GM12872 (cell line): ENCODE measurements around the gene RUSC1.

Experiments used
- CTCF ChIP-seq: IDR thresholded peaks from 3 replicates; pipeline ENCODE4 v1.5.1; 2011; ENCODE audit warnings: low read depth, mild to moderate bottlenecking, low read length, moderate library complexity; ENCODE audit not compliant: insufficient read depth

Gene RUSC1

DNA sequence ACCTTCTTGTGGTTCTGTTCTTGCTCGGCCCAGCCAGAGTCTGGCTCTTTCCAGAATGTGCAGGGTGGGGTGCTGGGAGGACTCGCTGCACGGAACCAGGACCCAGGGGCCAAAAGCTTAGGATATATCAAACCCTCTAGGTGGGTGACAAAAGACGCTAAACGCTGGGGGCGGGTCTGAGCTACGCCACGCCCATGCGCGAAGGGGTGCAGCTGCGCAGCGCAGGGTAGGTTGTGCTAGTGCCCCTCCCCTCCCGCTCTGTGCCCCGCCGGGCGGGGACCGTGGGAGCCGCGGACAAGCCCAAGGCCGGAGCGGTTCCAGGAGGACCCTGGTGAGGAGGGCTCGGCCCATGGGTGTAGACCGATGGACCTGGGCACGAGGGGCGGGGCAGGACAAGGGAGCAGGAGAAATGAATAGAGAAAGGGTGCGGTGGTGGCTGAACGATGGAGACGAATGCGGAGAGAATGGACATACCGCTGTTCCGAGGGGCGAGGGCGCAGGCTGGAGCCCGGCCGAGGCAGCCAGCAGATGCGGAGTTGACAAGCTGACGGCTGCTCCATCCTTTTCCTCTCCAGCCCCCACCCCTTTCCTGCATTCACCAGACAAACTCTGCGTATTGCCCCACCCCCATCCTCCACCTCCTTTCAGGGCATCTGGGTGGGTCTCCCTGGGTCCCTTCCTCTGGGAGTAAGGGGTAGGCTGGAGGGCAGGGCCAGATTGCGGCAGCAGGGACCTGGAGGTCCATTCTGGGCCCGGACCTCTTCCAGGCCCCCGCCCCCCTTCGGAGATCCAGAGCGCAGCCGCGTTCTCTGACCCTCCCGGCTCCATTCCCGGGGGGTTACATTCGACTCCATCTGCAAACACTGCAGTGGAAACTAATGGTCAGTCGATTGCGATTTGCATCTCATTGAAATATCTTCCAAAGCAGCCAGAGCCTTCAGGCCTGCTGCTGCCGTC is at the start of gene RUSC1:
TSS of gene RUSC1 (plus strand) at position 234 of the 957 bp plus-strand sequence. CDS start 880 bp downstream, outside the sequence.
- no peak for TF ChIP-seq CTCF

GRCh38 chr1:155272466-155273342 is 48.0 kb upstream of the RUSC1 start:
- no peak for TF ChIP-seq CTCF

- TF ChIP-seq CTCF: no peak
These were observed 47.1 kb upstream of the RUSC1 start, which contains the start of gene CLK2 for GRCh38 chr1:155273343-155274245. TSS of gene CLK2 (minus strand) at chr1:155273504. CDS start at chr1:155270977, 2,527 bp downstream.

DNA sequence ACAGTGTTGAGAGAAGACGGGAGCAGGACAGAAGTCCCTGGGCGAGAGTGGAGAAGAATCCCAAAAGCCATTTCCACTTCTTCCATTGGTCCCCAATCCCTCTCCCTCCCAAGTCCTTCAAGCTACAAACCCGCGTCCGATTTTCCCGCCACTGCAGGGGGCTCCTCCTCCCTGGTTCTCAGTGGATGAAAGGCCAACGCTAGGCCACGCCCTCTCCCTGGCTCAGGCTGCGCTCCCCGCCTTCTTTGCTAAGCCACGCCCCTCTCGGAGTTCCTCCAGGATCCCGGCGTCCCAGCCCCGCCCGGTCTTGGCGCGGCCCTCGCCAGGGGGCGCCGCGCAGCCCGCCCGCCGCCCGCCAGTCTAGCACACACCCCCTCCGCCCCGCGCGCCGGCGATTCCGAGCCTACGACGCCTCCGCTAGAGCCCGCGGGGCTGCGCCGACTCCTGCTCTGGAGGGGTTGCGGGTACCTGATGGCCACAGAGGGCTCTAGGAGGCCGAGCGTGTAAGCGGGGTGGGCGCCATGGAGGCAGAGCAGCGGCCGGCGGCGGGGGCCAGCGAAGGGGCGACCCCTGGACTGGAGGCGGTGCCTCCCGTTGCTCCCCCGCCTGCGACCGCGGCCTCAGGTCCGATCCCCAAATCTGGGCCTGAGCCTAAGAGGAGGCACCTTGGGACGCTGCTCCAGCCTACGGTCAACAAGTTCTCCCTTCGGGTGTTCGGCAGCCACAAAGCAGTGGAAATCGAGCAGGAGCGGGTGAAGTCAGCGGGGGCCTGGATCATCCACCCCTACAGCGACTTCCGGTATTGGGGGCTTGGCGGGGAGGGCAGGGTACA is 43.4 kb upstream of the RUSC1 start, which contains the start of gene HCN3:
TSS of gene HCN3 (plus strand) at position 394 of the 832 bp plus-strand sequence. CDS start at position 522, 128 bp downstream.
- peak; percentile 56 for TF ChIP-seq CTCF

GRCh38 chr1:155277902-155278688 is 42.6 kb upstream of the RUSC1 start:
- peak; percentile 68 for TF ChIP-seq CTCF
